ENCODE results near the gene FAM32A.

FAM32A gene

DNA sequence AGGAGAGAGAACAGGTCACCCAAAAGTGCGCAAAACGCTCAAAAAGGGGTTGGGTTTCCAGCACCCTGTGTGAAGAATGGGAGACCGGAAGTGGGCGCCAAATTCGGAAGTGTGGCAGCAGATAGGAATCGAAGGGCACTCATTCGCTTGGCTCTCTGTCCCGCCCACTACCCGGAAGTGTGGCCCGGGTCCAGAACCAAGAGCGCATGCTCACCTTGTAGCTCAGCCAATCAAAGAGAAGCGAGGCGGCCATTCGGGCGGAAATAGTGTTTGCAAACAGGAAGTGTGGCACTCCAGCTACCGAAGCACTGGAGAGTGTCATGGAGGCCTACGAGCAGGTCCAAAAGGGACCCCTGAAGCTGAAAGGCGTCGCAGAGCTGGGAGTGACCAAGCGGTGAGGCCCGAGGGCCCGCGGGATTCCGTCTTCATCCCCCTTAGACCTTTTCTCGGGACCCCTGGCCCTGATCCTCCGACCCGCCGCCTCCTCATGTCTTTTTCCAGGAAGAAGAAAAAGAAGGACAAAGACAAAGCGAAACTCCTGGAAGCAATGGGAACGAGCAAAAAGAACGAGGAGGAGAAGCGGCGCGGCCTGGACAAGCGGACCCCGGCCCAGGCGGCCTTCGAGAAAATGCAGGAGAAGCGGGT lies at the start of gene FAM32A:
Gene FAM32A (plus strand): TSS at position 288 of the 645 bp plus-strand sequence. CDS start 33 bp downstream, at position 321.
- peak; percentile 97 to 98 for DNase-seq (ENCODE audit: low read depth in 2 of 2)

DNA sequence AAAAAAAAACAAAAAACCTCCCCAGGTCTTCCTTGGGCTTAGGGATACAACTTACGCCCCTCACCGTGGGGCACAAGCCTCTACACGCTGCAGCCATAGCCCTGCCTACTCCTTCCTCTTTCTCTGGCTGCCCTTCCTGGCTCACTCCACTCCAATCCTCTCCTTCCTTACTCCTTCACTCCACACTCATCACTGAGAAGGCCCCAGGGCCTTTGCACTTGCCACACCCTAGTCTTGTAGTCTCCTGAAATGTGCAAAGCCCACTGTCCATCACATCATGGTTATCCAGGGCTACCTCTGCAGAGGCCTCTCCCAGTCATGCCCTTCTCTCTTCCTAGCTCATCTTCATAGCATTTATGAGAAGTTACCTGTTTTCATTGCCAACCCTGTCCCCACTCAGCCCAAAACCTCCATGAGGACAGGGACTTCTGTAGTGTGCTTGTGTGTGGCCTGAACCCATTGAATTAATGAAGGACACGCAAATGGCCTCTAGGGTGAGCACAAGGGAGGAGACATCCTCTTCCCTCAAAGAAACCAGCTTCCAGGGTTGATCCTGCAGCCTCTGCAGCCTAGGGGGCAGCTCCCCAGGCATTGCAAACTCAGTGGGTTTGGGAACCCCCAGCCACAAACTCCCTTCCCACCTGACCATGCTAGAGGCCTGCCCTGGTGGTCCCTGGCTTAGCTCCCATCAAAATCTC lies 49.6 kb upstream of the FAM32A start:
- no peak for DNase-seq (ENCODE audit: low read depth in 2 of 2)

DNA sequence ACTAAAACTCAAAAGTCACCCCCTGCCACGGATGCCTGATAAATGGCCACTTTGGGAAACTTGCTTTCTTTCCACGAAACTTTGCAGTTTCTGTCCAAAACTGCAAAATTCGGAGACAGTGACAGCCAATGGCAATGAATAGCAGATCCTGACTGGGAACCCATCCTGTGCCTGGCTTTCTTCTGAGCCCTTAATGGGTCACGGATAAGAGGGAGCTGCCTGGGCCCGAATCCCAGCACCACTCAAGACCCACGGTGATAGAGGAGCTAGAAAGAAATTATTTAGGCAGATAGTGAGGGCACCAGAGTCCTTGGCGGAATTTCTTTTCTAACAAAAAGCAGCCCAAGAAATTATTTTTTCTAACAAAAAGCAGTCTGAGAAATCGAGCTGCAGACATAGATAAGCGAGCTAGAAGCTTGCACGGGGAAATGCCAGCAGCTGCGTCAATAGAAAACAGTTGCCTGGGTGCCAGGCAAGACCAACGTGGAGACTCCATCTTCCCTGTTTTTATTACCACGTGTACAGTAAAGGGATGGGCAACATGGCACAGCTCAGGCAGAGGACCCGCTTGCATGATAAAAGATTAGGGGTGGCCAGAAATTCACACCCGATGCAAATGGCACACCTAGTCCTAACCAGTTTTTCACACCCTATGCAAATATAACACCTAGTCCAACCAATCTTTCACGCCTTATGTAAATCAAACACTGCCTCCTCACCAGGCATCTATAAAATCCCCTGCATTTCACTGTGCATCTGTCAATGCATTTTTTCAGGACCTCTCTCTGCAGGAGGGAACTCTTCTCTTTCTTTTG lies 48.8 kb upstream of the FAM32A start:
- no peak for DNase-seq (ENCODE audit: low read depth in 2 of 2)

DNA sequence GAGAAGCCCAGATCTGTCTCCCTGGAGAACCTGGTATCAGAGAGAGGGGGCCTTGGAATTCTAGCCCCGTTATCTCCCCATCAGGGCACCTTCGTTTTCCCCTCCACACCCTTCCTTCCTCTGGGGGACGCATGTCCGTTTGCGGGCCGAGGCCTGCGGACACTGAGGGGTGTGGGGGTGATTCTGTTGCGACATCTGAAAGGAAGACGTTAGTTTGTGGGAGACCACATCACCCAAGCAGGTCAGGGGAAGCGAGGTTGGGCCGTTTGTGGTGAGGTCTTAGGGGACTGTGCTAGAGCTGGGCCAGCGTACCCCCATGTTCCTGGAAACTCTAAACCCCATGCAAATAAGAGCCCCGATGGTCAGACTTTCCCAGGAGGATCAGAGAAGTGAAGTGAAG lies 45.5 kb upstream of the FAM32A start:
- DNase-seq (ENCODE audit: low read depth in 2 of 2), result no peak

DNA sequence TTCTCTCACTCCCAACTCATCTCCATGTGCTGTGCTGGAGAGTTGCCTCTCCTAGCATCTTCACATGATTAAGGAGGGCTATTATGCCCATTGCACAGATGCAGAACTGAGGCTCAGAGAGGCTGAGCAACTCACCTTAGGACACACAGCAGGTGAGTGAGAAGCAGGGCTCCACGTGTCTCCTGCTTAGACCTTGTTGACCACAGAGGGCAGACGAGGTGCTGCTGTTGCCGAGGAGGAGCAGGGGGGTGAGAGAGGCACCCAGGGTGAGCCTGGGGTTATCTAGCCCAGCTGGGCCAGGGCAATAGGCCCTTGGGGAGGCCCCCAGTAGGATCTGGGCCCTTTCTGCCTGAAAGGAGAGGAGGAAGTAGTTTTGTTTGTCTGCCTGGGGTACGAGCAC lies 44.2 kb upstream of the FAM32A start:
- no peak for DNase-seq (ENCODE audit: low read depth in 2 of 2)

DNA sequence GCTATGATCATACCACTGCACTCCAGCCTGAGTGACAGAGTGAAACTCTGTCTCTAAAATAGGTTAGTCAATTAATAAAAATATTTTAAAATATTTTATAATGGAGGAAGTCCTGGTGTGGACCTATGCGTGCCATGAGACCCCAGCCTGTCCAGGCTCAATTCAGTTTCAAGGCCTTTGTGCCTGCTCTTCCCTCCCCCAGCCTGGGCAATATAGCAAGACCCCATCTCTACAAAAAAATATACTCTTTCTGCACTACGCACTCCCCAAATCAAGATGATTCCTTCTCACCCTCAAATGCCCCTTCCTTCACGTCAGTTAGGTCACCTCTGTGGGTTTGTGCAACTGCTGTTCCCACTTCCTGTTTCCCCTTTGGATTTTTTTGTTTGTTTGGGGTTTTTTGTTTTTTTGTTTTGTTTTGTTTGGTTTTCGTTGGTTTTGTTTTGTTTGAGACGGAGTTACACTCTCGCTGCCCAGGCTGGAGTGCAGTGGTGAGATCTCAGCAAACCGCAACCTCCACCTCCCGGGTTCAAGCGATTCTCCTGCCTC lies 43.1 kb upstream of the FAM32A start:
- DNase-seq (ENCODE audit: low read depth in 2 of 2), result no peak

DNA sequence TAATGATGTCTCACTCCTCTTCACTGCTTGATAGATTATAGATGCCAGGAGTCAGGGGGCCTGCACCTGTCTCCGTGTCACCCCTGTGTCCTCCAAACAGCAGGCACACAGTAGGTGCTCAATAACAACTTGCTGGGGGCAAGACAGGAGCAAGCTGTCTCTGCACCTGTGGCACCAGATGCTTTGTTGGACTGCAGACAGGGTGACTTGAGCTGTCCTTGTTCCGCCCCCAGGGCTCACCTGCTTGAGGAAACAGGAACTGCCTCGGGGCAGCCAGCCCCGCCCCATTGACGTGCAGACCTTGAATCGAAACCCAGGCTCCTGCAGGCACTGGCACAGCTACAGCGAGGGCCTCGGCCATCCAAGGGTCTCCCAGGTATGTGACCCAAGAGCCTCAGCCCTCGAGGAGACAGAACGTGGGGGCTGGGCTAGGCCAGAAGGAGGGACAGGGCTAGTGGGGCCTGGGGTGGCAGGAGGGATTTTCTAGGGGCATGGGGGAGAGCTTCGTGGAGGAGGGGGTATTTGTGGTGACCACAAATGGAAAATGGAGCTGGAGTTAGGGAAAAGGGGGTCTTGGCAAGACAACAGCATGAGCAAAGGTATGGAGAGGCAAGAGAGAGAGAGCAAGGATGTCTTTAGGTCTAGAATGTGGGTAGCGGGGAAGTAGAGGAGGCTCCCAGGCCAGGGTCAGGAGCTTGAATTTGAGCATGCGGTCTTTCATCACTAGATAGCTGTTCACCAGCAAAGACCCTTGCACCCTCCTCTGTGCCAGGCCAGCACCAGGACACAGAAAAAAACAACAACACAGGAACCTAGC lies 41.6 kb upstream of the FAM32A start, which contains the start of gene HSH2D:
Gene HSH2D (plus strand): TSS at position 287 of the 817 bp plus-strand sequence. CDS start 5,066 bp downstream, outside the sequence.
- peak; percentile 61 to 75 for DNase-seq (ENCODE audit: low read depth in 2 of 2)

DNA sequence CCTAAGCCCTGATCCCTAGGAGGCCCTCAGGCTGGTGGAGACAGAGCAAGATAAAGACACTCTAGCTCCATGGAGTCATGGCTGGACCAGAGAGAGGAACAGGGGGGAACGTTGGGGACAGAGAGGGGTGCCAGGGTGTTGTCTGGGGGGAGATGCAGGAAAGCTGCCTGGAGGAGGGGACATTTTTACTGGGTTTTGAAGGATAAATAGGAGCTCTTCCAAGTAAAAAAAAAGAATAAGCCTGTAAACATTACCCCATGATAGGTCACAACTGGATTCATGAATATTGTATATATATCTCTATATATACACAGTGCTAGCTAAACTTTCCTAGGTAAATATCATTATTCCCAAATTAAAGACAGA lies 41.0 kb upstream of the FAM32A start:
- no peak for DNase-seq (ENCODE audit: low read depth in 2 of 2)

DNA sequence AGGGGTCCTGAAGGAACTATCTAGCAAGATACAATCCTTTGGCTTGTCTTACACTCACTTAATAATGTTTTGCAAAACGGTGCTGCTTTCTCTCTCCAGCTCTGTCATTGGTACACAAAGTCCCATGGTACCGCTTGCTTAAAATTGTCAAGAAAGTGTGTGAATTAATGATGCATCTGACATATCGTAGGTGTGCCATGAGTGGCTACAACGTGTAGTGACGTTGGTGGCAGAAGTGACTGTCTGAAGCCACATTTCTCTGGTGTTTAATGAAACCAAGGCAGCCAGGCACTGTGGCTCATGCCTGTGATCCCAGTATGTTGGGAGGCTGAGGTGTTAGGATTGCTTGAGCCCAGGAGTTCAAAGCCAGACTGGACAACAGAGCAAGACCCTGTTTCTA lies 39.1 kb upstream of the FAM32A start:
- DNase-seq (ENCODE audit: low read depth in 2 of 2), result no peak

DNA sequence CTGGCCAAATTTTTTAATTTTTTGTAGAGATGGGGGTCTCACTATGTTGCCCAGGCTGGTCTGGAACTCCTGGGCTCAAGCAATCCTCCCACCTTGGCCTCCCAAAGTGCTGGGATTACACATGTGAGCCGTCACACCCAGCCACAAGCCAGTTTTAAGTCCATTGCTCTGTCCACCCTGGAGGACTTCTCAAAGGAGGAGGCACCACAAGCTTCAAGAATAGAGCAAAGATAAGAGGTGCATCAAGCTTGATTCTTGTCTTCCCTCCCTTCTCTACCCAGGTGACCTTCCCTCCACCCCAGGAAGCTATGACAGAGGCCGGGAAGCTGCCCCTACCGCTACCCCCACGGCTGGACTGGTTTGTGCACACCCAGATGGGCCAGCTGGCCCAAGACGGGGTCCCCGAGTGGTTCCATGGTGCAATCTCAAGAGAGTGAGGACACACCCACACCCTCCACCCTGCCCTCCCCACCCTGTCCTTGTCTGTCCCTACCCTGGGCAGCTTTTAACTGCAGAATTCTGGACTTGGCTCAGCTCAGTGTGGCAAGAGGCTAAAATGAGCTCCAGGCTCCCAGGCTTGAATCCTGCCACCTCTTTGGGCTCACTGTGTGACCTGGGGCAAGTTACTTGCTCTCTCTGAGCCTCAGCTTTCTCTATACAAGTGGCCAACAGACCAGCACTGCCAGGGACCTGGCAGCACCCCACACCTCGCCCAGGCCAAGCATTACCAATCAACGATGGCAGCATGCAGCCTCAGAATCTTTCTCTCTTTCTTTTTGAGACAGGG lies 36.6 kb upstream of the FAM32A start:
- no peak for DNase-seq (ENCODE audit: low read depth in 2 of 2)

DNA sequence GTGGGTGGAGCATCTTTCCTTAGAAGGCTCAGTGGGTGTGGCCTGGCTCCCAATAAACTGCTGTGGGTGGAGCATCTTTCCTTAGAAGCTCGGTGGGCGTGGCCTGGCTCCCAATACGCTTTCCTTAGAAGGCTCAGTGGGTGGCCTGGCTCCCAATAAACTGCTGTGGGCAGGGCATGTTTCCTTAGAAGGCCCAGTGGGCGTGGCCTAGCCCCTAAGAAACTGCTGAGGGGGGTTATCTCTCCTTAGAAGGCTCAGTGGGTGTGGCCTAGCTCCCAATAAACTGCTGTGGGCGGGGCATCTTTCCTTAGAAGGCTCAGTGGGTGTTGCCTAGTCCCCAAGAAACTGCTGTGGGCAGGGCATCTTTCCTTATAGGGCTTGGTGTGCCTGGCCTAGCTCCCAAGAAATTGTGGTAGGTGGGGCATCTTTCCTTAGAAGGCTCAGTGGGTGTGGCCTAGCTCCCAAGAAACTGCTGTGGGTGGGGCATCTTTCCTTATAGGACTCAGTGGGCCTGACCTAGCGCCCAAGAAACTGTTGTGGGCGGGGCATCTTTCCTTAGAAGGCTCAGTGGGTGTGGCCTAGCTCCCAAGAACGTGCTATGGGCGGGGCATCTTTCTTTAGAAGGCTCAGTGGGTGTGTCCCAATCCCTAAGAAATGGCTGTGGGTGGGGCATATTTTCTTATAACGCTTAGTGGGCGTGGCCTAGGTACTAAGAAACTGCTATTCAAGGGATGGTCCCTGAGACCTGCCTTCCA lies 31.5 kb upstream of the FAM32A start:
- DNase-seq (ENCODE audit: low read depth in 2 of 2), result no peak

DNA sequence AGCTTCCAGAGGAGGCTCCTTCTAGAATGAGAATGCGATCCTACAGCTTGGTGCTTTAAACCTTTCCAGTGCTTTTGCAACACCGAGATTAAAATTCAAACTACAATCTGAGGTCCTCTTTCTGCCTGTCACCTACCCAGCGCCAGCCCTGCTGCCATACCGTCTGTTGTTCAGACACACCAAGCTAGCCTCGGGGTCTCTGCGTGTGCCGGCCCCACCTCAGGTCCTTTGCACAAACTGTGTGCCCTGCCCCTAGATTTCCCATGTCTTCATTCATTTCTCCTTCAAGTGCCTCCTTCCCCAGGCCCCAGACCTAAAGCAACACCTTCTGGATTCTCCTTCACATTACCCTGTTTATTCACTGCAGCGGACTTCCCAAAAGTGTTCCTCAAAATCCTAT lies 30.7 kb upstream of the FAM32A start:
- no peak for DNase-seq (ENCODE audit: low read depth in 2 of 2)

DNA sequence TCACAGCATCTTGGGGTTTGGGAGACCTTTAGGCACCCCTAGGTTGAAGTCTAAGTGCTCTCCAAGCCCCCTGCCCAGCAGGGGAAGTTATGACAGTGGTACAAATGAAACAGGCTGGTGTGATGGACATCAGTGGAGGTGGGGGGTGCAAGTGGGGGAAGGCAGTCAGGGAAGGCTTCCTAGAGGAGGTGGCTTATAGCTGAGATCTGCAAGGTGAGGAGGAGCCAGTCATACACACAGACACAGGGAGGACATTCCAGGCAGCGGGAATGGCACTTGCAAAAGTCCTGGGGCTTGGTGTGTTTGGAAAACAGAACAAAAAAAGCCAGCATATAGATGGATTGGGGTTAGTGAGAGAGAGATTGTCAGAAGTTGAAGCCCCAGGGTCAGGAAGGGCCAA lies 30.1 kb upstream of the FAM32A start:
- no peak for DNase-seq (ENCODE audit: low read depth in 2 of 2)

DNA sequence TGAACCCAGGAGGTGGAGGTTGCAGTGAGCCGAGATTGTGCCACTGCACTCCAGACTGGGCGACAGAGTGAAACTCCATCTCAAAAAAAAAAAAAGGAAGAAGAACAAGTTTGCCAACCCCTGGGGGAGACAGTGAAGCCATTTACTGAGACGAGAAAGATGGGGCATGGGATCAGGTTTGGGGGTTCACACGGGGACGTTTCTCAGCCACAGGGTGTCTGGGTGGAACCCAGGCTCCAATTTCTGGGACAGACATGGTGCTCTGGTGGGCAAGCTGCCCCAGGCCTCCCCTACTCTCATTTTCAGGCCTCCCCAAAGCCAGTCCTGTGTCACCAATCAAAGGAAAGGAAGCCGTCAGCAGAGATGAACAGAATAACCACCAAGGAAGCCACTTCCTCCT lies 28.3 kb upstream of the FAM32A start:
- no peak for DNase-seq (ENCODE audit: low read depth in 2 of 2)

DNA sequence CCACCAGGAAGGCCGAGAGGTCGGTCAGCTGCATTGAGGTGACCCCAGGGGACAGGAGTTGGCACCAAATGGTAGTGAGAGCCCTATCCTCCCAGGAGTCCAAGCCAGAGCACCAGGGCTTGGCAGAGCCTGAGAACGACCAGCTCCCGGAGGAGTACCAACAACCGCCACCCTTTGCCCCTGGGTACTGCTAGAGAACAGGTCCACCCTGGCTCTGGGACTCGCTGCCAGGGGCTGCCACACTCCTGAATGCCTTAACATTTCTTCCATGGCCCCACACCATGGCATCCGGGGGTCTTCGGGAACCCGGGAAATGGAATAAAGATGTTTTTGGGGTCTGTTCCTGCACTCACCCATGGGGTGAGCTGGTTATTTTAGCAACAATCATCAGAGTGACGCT lies 27.6 kb upstream of the FAM32A start:
- DNase-seq (ENCODE audit: low read depth in 2 of 2), result no peak

DNA sequence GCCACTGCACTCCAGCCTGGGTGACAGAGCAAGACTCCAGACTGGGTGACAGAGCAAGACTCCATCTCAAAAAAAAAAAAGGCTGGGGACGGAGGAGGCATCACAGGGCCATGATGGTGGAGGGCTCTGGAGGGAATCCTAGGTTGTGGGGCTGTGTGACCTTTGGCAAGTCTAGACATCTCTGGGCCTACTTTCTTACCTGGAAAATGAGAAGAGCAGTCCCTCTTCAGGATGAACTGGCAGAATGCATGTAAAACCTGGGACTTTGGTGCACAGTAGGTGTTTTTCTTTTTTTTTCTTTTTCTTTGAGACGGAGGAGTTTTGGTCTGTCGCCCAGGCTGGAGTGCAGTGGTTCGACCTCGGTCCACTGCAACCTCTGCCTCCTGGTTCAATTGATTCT lies 25.6 kb upstream of the FAM32A start:
- DNase-seq (ENCODE audit: low read depth in 2 of 2), result no peak

DNA sequence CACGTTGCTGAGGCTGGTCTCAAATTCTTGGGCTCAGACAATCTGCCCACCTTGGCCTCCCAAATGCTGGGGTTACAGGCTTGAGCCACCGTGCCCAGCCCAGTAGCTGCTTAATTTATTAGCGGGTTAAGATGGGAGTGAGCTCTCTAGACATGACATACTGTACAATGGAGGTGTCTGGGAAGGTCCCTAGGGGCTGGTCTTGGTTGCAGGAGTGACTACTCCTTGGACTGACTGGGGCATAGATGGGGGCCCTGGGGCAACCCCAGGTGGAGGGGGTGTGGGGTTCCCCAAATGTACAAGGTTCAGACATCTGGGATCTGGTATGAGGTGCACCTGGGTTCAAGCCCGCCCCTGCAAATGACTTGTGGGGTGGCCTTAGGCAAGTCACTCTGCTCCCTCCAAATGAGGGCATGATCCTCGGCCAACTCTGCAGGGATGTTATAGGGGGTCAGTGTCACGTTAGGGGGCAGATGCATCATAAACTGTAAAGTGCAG lies 24.7 kb upstream of the FAM32A start:
- DNase-seq (ENCODE audit: low read depth in 2 of 2), result no peak

DNA sequence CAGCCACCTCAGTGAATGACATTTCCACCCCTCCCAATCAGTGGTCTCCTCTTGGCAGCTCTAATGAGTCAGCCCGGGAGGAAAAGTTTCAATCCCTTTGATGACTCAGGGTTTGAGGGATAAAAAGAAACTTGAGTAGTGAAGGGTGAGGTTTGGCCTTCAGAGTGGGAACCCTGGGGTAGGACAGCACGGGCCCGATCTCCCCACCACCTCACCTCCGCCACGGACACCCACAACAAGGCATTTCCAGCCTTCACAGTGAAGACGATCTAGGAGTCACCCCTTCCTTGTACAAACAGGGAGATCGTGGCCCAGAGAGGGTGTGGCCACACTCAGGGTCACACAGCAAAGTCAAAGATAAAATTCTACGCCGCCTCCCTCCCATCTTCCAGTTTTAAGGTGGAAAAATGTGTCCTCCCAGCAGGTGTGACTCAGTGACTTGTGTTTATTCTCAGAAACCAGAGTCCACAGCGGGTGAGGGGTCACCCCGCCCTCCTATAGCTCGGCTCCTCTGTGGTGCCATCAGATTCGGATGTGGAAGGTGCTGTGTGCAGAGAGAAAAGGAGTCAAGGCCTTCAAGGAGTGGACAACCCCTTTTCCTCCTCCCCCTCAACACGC lies 24.2 kb upstream of the FAM32A start:
- no peak for DNase-seq (ENCODE audit: low read depth in 2 of 2)

DNA sequence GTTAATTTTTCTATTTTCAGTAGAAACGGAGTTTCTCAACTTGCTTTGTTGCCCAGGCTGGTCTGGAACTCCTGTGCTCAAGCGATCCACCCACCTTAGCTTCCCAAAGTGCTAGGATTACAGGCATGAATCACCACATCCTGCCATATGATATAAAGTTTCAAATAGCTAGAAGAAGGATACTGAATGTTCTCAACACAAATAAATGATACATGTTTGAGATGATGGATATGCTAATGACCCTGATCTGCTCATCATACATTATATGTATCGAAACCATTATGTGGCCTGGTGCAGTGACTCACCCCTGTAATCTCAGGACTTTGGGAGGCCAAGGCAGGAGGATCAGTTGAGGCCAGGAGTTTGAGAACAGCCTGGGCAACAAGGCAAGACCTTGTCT lies 23.4 kb upstream of the FAM32A start:
- DNase-seq (ENCODE audit: low read depth in 2 of 2), result no peak
